ENCODE data around the gene INHA. TPM values are rescaled to one million over a fixed set of nuclear protein-coding genes. Genes with fewer than 3 reads are reported as not detected.

Gene INHA
- total RNA-seq, 1 donor from 2014 or later: 0.43 TPM

DNA sequence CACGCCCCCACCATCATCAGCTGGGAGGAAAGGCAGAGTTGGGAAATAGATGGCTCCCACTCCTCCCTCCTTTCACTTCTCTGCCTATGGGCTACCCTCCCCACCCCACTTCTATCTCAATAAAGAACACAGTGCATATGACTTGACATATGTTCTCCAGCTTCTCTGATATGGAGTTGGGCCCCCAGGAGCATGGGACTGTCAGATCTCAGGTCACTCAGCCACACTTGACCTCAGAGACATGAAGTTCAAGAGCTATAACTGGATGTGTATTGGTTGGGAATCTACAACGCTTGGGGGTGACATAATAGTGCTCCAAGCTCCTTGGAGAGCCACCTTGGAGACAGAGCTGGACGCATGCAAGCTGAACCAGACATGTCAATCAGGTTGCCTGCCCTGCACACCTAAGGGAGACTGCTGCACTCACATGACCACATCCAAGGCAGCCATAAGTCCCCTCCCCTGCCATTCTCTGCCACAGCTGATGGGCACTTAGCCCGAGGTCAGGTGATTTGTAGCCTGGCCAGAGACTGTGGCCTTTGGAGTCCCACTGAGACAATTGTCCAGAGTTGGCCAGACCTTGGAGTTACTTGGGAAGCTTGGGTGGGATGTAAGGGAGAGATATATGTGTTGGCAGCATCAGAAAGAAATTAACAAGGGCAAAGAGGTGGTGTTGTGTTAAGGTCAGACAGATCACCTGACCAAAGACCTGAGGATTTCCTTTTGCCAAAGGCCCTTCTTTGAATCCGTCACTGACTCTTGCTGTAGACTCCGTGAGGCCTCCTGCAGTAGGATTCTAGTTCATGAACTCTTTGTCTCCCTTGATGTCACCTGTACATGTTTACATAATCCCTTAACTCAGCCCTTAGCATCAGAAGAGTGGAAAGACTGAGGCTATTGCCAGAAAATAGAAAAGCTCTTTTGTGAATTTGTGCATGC, 3.7 kb downstream of the INHA start:
- Histone ChIP-seq H3K4me1 (peaks cover 4% of the 10 kb centered on the region), H3K27ac (no peak overlapping the region), H3K36me3 (no peaks in the 10 kb centered on the region), H3K9me3 (no peaks in the 10 kb centered on the region), H3K27me3 (no peaks in the 10 kb centered on the region), H3K4me3 (no peak overlapping the region)
- TF ChIP-seq, protein P1, sequence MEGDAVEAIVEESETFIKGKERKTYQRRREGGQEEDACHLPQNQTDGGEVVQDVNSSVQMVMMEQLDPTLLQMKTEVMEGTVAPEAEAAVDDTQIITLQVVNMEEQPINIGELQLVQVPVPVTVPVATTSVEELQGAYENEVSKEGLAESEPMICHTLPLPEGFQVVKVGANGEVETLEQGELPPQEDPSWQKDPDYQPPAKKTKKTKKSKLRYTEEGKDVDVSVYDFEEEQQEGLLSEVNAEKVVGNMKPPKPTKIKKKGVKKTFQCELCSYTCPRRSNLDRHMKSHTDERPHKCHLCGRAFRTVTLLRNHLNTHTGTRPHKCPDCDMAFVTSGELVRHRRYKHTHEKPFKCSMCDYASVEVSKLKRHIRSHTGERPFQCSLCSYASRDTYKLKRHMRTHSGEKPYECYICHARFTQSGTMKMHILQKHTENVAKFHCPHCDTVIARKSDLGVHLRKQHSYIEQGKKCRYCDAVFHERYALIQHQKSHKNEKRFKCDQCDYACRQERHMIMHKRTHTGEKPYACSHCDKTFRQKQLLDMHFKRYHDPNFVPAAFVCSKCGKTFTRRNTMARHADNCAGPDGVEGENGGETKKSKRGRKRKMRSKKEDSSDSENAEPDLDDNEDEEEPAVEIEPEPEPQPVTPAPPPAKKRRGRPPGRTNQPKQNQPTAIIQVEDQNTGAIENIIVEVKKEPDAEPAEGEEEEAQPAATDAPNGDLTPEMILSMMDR (IDR thresholded peaks at IDR 0.05): no peak
- DNase-seq (no peak), ATAC-seq (no peak)
- intact Hi-C loops (cut with DNase I): no loop called here

DNA sequence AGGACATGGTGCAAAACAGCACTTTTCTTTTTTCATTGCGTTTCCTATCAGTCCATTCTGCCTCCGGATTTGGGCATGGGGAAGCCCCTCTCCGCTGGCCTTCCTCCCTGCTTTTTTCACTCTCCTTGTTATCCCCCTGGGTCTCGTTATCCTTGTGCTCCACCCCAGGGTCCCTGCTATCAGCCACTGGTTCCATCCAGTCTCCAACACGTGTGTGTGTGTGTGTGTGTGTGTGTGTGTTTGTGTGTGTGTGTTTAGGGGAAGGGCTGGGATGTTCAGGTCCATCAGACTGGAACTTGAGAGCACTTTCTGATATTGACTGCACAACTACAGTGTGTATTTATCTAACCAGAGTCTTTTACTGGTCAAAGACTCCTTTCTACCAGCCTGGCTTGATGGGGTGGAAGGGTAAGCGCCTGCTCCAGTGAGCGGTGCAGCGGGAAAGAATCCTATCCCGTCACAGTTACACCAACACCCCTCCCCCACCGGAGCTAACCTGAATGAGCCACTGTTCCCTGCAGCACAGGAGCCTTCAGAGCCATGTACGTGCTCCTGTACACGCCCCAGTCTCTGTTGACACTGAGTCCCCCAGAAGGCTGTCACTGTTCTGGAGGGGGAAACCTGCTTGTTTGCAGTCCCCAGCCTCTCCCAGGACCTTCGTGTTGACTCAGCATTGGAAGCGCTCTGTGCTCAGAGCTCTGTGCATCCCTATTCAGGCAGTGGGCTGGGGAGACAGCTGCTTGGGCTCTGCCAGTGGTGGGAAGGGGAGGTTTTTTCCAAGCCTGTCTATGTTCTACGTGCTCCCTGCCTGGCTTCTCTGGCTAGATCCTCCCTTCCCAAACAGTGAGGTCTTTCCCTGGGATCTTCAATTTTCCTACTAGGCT, 4.6 kb downstream of the INHA start:
- DNase-seq: no peak
- Histone ChIP-seq H3K4me1 (peaks cover 4% of the 10 kb centered on the region), H3K36me3 (no peaks in the 10 kb centered on the region), H3K9me3 (no peaks in the 10 kb centered on the region), H3K4me3 (no peak overlapping the region), H3K27ac (no peak overlapping the region), H3K27me3 (no peaks in the 10 kb centered on the region)
- ATAC-seq: no peak
- TF ChIP-seq, protein P1 (IDR thresholded peaks at IDR 0.05): no peak
- intact Hi-C loops (cut with DNase I): no loop called here

DNA sequence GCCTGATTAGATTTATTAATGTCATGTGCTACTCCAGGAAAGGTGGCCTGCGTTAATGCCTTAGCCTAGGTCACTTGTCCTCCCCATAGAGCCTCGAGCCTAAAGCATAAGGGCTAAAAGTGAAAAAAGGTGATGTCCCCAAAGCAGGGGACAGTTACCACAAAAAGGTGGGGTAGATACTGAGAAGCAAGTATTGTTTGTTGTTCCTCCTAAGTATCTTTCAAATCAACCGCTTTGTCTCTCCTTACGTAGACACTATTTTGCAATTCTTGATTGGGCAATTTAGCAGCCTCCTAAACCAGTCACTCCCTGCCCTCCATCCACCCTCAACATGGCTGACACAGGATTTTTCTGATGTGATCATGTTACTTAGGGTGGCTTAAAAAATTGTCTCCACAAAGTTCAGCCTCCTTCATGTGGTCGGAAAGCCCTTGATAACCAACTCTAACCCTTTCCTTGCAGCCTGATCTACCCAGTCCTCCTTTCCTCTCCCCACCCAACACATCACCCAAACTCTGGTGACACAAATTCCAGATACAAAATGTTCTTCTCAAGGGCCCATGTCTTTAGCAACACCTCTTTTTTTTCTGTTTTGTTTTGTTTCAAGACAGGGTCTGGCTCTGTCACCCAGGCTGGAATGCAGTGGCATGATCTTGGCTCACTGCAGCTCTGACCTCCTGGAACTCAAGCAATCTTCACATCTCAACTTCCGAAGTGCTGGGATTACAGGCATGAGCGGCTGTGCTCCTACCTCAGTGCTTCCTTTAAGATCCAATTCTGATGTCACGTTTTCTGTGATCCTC, 6.9 kb downstream of the INHA start:
- ATAC-seq: peak; percentile 66
- TF ChIP-seq, protein P1 (IDR thresholded peaks at IDR 0.05): no peak
- Histone ChIP-seq H3K9me3 (no peaks in the 10 kb centered on the region), H3K36me3 (no peaks in the 10 kb centered on the region), H3K27me3 (no peaks in the 10 kb centered on the region), H3K4me1 (peaks cover 4% of the 10 kb centered on the region), H3K27ac (peak overlapping the region; percentile 75), H3K4me3 (no peak overlapping the region)
- DNase-seq: peak; percentile 41
- intact Hi-C loops (cut with DNase I): no loop called here

DNA sequence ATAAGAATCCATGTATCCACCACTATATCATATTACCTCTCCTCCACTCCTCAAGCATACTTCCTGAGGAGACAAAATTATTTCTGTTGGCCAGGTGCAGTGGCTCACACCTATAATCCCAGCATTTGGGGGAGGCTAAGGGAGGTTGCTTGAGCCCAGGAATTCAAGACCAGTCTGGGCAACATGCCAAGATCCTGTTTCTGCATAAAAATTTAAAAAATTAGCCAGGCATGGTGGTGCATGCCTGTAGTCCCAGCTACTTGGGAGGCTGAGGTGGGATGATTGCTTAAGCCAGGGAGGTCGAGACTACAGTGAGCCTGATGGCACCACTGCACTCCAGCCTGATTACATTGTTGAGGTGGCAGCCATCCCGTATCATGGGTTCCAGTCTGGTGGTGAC, 9.2 kb downstream of the INHA start:
- no peak for ATAC-seq
- Histone ChIP-seq H3K9me3 (no peaks in the 10 kb centered on the region), H3K4me3 (no peak overlapping the region), H3K27ac (no peak overlapping the region), H3K27me3 (no peaks in the 10 kb centered on the region), H3K4me1 (peaks cover 4% of the 10 kb centered on the region), H3K36me3 (no peaks in the 10 kb centered on the region)
- DNase-seq: no peak
- TF ChIP-seq, protein P1 (IDR thresholded peaks at IDR 0.05): no peak
- intact Hi-C loops (cut with DNase I): no loop called here

DNA sequence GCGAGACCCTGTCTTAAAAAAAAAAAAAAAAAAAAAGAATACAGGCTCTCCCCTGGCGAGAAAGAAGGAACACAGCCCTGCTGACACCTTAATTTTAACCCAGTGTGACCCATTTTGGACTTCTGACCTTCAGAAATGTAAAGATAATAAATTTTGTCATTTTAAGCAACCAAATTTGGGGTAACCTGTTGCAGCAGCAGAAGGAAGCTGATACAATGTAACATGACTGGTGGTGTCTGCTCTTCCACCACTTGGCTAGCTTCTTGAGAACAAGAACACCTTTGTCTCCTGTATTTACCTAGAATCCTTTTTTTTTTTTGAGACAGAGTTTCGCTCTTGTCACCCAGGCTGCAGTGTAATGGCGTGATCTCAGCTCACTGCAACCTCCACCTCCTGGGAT, 19.0 kb downstream of the INHA start:
- ATAC-seq (no peak), DNase-seq (no peak)
- no peaks in the 10 kb centered on the region for H3K27me3 ChIP-seq
- no peaks in the 10 kb centered on the region for H3K4me1 ChIP-seq
- no peak overlapping the region for H3K4me3 ChIP-seq
- H3K27ac ChIP-seq: no peak overlapping the region
- intact Hi-C loops (cut with DNase I): no loop called here
- no peaks in the 10 kb centered on the region for H3K36me3 ChIP-seq
- H3K9me3 ChIP-seq: no peaks in the 10 kb centered on the region
- TF ChIP-seq, protein P1 (IDR thresholded peaks at IDR 0.05): no peak
